ENCODE measurements around the gene ATP12A. TPM values are rescaled to one million over a fixed set of nuclear protein-coding genes. Genes with fewer than 3 reads are reported as not detected.

Gene ATP12A
- total RNA-seq, 4 donors from 2014 or later = not detected

DNA sequence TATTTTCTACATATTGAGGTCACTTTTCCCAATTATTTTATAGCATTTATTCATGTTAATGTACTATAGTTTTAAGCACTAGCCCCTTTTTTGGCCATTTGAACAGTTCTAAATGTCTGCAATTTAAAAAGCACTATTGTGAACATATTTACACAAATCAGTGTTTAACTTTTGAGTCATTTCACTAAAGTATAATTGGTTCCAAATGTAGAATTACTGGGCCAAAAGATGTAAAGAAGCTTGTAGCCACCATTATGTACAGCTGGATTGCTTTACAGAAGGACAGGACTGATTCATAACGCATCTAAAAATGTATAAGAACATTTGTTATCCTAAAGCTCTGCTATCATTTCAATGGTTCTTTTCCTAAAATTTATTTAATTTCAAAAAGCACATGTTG is 16.6 kb upstream of the ATP12A start:
- TF ChIP-seq, protein P1, sequence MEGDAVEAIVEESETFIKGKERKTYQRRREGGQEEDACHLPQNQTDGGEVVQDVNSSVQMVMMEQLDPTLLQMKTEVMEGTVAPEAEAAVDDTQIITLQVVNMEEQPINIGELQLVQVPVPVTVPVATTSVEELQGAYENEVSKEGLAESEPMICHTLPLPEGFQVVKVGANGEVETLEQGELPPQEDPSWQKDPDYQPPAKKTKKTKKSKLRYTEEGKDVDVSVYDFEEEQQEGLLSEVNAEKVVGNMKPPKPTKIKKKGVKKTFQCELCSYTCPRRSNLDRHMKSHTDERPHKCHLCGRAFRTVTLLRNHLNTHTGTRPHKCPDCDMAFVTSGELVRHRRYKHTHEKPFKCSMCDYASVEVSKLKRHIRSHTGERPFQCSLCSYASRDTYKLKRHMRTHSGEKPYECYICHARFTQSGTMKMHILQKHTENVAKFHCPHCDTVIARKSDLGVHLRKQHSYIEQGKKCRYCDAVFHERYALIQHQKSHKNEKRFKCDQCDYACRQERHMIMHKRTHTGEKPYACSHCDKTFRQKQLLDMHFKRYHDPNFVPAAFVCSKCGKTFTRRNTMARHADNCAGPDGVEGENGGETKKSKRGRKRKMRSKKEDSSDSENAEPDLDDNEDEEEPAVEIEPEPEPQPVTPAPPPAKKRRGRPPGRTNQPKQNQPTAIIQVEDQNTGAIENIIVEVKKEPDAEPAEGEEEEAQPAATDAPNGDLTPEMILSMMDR (IDR thresholded peaks at IDR 0.05; ENCODE audit: low read depth) = no peak

DNA sequence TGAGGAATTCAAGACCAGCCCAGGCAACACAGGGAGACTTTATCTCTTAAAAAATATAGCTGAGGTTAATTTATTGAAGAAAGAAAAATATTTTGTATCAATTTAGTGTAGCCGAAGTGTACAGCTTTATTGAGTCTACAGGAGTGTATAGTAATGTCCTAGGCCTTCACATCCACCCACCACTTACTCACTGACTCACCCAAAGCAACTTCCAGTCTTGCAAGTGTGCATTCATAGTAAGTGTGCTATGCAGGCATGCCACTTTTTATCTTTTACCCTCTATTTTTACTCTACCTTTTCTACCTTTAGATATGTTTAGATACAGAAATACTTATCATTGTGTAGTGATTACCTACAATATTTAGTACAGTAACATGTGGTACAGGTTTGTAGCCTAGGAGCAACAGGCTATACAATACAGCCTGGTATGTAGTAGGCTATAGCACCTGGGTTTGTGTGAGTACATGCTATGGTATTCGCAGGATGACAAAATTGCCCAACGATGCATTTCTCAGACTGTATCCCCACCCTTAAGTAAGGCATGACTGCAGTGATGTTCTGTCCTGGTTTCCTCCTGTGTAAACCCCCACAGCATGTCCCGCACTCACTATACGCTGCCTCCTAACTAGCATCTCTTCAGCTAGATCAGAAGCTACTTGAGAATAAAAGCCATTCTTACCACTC is 15.3 kb upstream of the ATP12A start:
- TF ChIP-seq, protein P1 (IDR thresholded peaks at IDR 0.05; ENCODE audit: low read depth) = no peak

DNA sequence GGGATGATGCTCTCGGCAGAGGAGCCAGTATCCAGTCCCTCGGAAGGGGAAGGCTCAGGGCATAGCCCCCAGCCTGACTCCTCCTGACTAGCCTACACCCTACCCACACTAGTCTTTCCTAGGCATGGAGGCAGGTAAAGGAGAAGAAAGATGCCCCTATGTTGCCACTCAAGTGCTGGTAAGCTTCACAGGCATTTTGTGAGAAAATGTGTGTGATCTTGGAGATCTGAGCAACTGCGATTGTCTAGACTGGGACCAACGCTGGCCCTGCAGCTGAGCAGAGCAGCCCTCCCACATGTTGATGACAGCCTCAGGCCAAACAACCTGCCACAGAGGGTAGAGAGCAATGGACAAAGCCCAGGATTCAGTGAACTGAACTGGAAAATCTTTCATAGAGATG is 11.7 kb upstream of the ATP12A start:
- TF ChIP-seq, protein P1 (IDR thresholded peaks at IDR 0.05; ENCODE audit: low read depth) = no peak

- TF ChIP-seq, protein P1 (IDR thresholded peaks at IDR 0.05; ENCODE audit: low read depth) = no peak
Measured at GRCh38 chr13:24668955-24669582, 11.1 kb upstream of the ATP12A start.

DNA sequence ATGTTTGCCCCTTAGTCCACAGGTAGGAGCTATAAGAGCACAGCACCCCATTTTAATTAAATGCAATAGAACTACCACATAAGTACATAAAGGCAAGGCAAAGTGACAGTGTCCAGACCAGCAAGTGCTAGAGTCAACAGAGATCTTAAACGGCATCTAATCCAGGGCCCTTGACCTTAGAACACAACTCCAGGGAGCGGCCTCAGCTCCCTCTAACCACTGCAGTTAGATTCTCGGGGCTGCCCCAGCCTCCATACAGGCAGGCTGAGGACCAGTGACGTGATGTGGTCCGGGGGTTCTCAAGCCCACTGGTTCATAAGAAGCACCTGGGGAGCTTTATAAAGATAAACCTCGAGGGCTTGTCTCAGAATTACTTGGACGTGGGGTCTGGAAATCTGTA is 10.0 kb upstream of the ATP12A start:
- TF ChIP-seq, protein P1 (IDR thresholded peaks at IDR 0.05; ENCODE audit: low read depth) = no peak

- TF ChIP-seq, protein P1 (IDR thresholded peaks at IDR 0.05; ENCODE audit: low read depth) = no peak
Measured at GRCh38 chr13:24670961-24671381, 9.2 kb upstream of the ATP12A start.

DNA sequence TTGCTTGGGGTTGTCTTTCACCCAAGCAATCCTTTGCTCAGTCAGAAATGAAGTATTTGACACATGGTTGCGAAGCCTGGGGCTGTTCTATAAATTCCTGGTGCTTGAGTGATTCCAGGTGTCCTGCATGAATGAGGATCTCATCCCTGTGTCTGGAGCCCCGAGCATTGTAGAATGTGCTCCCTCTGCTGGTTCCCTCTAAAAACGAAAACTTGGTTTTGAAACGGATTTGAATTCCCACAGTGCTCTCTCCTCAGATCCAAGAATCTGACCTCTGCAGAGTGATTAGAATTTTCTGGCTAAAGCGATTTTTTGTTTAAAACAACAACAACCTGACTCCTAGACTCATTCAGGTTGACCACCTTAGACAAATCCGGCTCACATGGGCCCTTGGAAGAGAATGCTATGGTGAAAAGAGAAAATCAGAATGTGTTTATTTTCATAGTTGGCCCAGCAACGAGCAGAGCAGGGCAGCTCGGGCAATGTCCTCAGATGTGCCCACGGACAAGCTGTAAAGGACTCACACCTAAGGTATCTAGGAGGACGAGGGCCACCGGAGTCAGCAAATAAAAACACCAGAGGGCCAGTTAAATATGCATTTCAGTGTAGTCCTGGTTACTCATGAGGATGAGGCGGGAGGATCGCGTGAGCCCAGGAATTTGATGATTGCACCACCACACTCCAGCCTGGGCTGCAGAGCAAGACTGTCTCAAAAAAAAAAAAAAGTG is 8.7 kb upstream of the ATP12A start:
- TF ChIP-seq, protein P1 (IDR thresholded peaks at IDR 0.05; ENCODE audit: low read depth) = no peak

All from subcutaneous adipose tissue (tissue), 4 donors.